Endothelial cell (in vitro differentiated cells): ENCODE results near the gene SPZ1. TPM values are rescaled to one million over a fixed set of nuclear protein-coding genes. Genes with fewer than 3 reads are reported as not detected.
A peak's percentile ranks its signal among the peaks of the same experiment; 100 is the strongest.
"Not testable (repeated sequence)": the region's sequence is repeated elsewhere in the genome, so short reads cannot be mapped to it uniquely, and the experiment has no call there.

ENCODE experiments used
- DNase-seq: peaks from one replicate; pipeline ENCODE4 v3.0.0; 2021; ENCODE audit warnings: low spot score
- H3K27ac Mint-ChIP-seq: one replicate; pipeline ENCODE4 v1.8.0; 2021; ENCODE audit warnings: mixed read lengths, inconsistent platforms; ENCODE audit not compliant: unreplicated experiment
- H3K27me3 Mint-ChIP-seq: one replicate; pipeline ENCODE4 v1.8.0; 2021; ENCODE audit warnings: mild to moderate bottlenecking, moderate library complexity, mixed read lengths, inconsistent platforms; ENCODE audit not compliant: unreplicated experiment
- H3K36me3 Mint-ChIP-seq: one replicate; pipeline ENCODE4 v1.8.0; 2021; ENCODE audit warnings: mild to moderate bottlenecking, low read depth, mixed read lengths, inconsistent platforms; ENCODE audit not compliant: unreplicated experiment
- H3K4me1 Mint-ChIP-seq: one replicate; pipeline ENCODE4 v1.8.0; 2021; ENCODE audit warnings: mild to moderate bottlenecking, mixed read lengths, inconsistent platforms; ENCODE audit not compliant: unreplicated experiment
- H3K4me3 Mint-ChIP-seq: one replicate; pipeline ENCODE4 v1.8.0; 2021; ENCODE audit warnings: mild to moderate bottlenecking, mixed read lengths, inconsistent platforms; ENCODE audit not compliant: unreplicated experiment
- H3K9me3 Mint-ChIP-seq: one replicate; pipeline ENCODE4 v1.8.0; 2021; ENCODE audit warnings: mixed read lengths, inconsistent platforms; ENCODE audit not compliant: unreplicated experiment
- CTCF ChIP-seq: fragments of 200-600 bp; sonication (generic); IDR thresholded peaks from one replicate; pipeline ENCODE4 v1.5.0; 2021; ENCODE audit warnings: antibody characterized with exemption; ENCODE audit not compliant: unreplicated experiment
- total RNA-seq: library from RNA; stranded (reverse); fragmentation: NEBNext Ultra II Directional; extraction: Animal tissue kit (Norgen Biotek cat#: 25700); gene quantifications from one replicate; pipeline ENCODE4 v1.2.1, GENCODE V29; 2021; ENCODE audit not compliant: unreplicated experiment

The SPZ1 gene
- total RNA-seq, 1 donor from 2014 or later = not detected

DNA sequence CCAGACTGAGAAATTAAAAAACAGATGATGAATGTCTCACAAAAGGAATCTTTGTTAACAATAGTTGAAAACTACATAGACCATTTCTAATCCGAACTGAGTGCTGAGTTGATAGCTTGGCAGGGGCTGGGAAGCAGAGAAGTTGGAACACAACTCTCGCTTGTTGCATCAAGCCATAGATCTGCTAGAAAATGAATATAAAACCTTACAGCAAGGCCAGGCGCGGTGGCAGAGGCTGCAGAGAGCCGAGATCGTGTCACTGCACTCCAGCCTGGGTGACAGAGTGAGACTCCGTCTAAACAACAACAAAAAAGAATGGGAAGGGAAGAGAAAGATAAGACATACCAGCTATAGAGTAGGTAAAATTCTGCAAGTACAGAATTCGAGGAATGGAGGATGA lies 28.0 kb upstream of the SPZ1 start:
- Mint-ChIP-seq H3K36me3 (no peaks in the 10 kb centered on the region), H3K4me3 (no peak overlapping the region), H3K27ac (no peak overlapping the region), H3K9me3 (no peaks in the 10 kb centered on the region), H3K4me1 (no peaks in the 10 kb centered on the region), H3K27me3 (no peaks in the 10 kb centered on the region)
- no peak for TF ChIP-seq CTCF
- DNase-seq = no peak

DNA sequence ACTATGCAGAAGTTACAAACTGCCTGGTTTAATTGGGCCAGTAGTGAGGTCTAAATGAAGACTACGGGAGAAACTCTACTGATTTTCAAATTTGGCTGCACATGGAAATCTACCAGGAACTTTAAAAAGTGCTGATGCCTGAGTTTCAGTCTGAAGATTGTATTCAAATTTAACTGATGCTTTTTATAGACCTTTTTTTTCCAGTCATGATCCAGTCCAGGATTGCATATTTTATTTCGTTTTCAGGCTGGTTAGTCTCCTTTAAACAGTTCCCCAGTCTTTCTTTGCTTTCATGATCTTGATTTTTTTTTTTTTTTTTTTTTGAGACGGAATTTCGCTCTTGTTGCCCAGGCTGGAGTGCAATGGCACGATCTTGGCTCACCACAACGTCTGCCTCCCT lies 23.7 kb upstream of the SPZ1 start:
- no peaks in the 10 kb centered on the region for H3K9me3 Mint-ChIP-seq
- peaks cover 4% of the 10 kb centered on the region for H3K36me3 Mint-ChIP-seq
- no peak for DNase-seq
- H3K4me1 Mint-ChIP-seq = no peaks in the 10 kb centered on the region
- no peaks in the 10 kb centered on the region for H3K27me3 Mint-ChIP-seq
- no peak overlapping the region for H3K4me3 Mint-ChIP-seq
- TF ChIP-seq CTCF = no peak
- H3K27ac Mint-ChIP-seq = no peak overlapping the region

DNA sequence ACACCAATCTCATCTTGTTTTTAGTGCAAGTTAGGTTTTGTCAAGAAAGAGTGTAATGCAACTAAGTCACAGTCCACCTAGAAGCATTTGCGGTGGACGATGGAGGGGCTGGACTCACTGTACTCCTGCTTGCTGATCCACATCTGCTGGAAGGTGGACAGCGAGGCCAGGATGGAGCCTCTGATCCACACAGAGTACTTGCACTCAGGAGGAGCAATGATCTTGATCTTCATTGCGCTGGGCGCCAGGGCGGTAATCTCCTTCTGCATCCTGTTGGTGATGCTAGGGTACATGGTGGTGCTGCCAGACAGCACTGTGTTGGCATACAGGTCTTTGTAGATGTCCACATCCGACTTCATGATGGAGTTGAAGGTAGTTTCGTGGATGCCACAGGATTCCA lies 20.2 kb upstream of the SPZ1 start:
- H3K27ac Mint-ChIP-seq = no peak overlapping the region
- peaks cover 4% of the 10 kb centered on the region for H3K36me3 Mint-ChIP-seq
- no peaks in the 10 kb centered on the region for H3K9me3 Mint-ChIP-seq
- no peaks in the 10 kb centered on the region for H3K27me3 Mint-ChIP-seq
- no peak for TF ChIP-seq CTCF
- peak overlapping the region; percentile 34 for H3K4me3 Mint-ChIP-seq
- H3K4me1 Mint-ChIP-seq = no peaks in the 10 kb centered on the region
- no peak for DNase-seq

DNA sequence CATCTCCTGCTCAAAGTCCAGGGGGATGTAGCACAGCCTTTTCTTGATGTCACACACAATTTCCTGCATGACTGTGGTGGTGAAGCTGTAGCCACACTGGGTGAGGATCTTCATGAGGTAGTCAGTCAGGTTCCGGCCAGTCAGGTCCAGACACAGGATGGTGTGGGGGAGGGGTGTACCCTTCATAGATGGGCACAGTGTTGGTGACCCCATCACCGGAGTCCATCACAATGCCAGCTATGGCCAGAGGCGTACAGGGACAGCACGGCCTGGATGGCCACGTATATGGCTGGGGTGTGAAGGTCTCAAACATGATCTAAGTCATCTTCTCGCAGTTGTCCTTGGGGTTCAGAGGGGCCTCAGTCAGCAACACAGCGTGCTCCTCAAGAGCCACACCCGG lies 19.7 kb upstream of the SPZ1 start:
- H3K4me3 Mint-ChIP-seq = no peak overlapping the region
- peaks cover 4% of the 10 kb centered on the region for H3K36me3 Mint-ChIP-seq
- no peaks in the 10 kb centered on the region for H3K4me1 Mint-ChIP-seq
- no peak for DNase-seq
- TF ChIP-seq CTCF = no peak
- no peak overlapping the region for H3K27ac Mint-ChIP-seq
- no peaks in the 10 kb centered on the region for H3K27me3 Mint-ChIP-seq
- no peaks in the 10 kb centered on the region for H3K9me3 Mint-ChIP-seq

- H3K36me3 Mint-ChIP-seq, H3K4me3 Mint-ChIP-seq, H3K27me3 Mint-ChIP-seq, DNase-seq, H3K27ac Mint-ChIP-seq, H3K4me1 Mint-ChIP-seq, H3K9me3 Mint-ChIP-seq: not testable (repeated sequence)
These were observed 19.0 kb upstream of the SPZ1 start for GRCh38 chr5:80300796-80301195.

GRCh38 chr5:80301342-80301741 lies 18.5 kb upstream of the SPZ1 start:
- H3K27ac Mint-ChIP-seq, H3K4me3 Mint-ChIP-seq, DNase-seq, H3K9me3 Mint-ChIP-seq, H3K36me3 Mint-ChIP-seq, H3K27me3 Mint-ChIP-seq, H3K4me1 Mint-ChIP-seq: not testable (repeated sequence)
